Measurements from ENCODE around the gene CASK.

CASK gene

GRCh38 chrX:41667631-41668030 is 255.7 kb downstream of the CASK start:
- Histone ChIP-seq H3K4me2 (ENCODE audit: insufficient read depth, low read length) (no peak overlapping the region), H3K36me3 (ENCODE audit: insufficient read depth, low read length) (peaks cover 28% of the 10 kb centered on the region), H3K27me3 (ENCODE audit: insufficient read depth, low read length, poor library complexity) (no peaks in the 10 kb centered on the region), H4K20me1 (ENCODE audit: insufficient read depth, low read length) (no peaks in the 10 kb centered on the region), H3K79me2 (ENCODE audit: insufficient read depth, low read length) (no peaks in the 10 kb centered on the region), H3K9ac (ENCODE audit: low read depth, low read length) (no peak overlapping the region), H3K4me1 (ENCODE audit: insufficient read depth, low read length) (no peaks in the 10 kb centered on the region), H3K9me3 (ENCODE audit: insufficient read depth, low read length, severe bottlenecking) (no peaks in the 10 kb centered on the region), H2AFZ (ENCODE audit: low read depth, low read length) (no peak overlapping the region), H3K4me3 (ENCODE audit: low read depth in 1 of 2, low read length in 2 of 2) (no peak overlapping the region), H3K27ac (ENCODE audit: low read length) (no peak overlapping the region)
- no peak for DNase-seq
- no peak for ATAC-seq (ENCODE audit: insufficient read depth, low read depth)
- no peak for TF ChIP-seq CTCF (IDR thresholded peaks at IDR 0.05; ENCODE audit: borderline replicate concordance, extremely low read depth, low read length, poor library complexity, severe bottlenecking)
- no peak for TF ChIP-seq EZH2 (IDR thresholded peaks at IDR 0.05; ENCODE audit: borderline replicate concordance, low read depth, low read length, severe bottlenecking)

- no peaks in the 10 kb centered on the region for H3K27me3 ChIP-seq (ENCODE audit: insufficient read depth, low read length, poor library complexity)
- ATAC-seq (ENCODE audit: insufficient read depth, low read depth) = no peak
- no peak overlapping the region for H3K27ac ChIP-seq (ENCODE audit: low read length)
These were observed 257.1 kb downstream of the CASK start for GRCh38 chrX:41666251-41666650.

GRCh38 chrX:41665686-41666085 is 257.7 kb downstream of the CASK start:
- H2AFZ ChIP-seq (ENCODE audit: low read depth, low read length) = no peak overlapping the region
- H4K20me1 ChIP-seq (ENCODE audit: insufficient read depth, low read length) = no peaks in the 10 kb centered on the region
- ATAC-seq (ENCODE audit: insufficient read depth, low read depth) (no peak), DNase-seq (no peak)
- H3K4me2 ChIP-seq (ENCODE audit: insufficient read depth, low read length) = no peak overlapping the region
- TF ChIP-seq CTCF (IDR thresholded peaks at IDR 0.05; ENCODE audit: borderline replicate concordance, extremely low read depth, low read length, poor library complexity, severe bottlenecking) (no peak), EZH2 (IDR thresholded peaks at IDR 0.05; ENCODE audit: borderline replicate concordance, low read depth, low read length, severe bottlenecking) (no peak)
- no peaks in the 10 kb centered on the region for H3K4me1 ChIP-seq (ENCODE audit: insufficient read depth, low read length)
- H3K36me3 ChIP-seq (ENCODE audit: insufficient read depth, low read length) = peaks cover 39% of the 10 kb centered on the region
- H3K9ac ChIP-seq (ENCODE audit: low read depth, low read length) = no peak overlapping the region
- no peak overlapping the region for H3K4me3 ChIP-seq (ENCODE audit: low read depth in 1 of 2, low read length in 2 of 2)
- no peak overlapping the region for H3K27ac ChIP-seq (ENCODE audit: low read length)
- H3K9me3 ChIP-seq (ENCODE audit: insufficient read depth, low read length, severe bottlenecking) = no peaks in the 10 kb centered on the region
- H3K79me2 ChIP-seq (ENCODE audit: insufficient read depth, low read length) = no peaks in the 10 kb centered on the region
- H3K27me3 ChIP-seq (ENCODE audit: insufficient read depth, low read length, poor library complexity) = no peaks in the 10 kb centered on the region

More at GRCh38 chrX:41666251-41666650, 257.1 kb downstream of the CASK start:
- DNase-seq = no peak
- no peaks in the 10 kb centered on the region for H3K4me1 ChIP-seq (ENCODE audit: insufficient read depth, low read length)
- H3K36me3 ChIP-seq (ENCODE audit: insufficient read depth, low read length) = peaks cover 35% of the 10 kb centered on the region
- H2AFZ ChIP-seq (ENCODE audit: low read depth, low read length) = no peak overlapping the region
- no peak overlapping the region for H3K4me3 ChIP-seq (ENCODE audit: low read depth in 1 of 2, low read length in 2 of 2)
- no peaks in the 10 kb centered on the region for H3K79me2 ChIP-seq (ENCODE audit: insufficient read depth, low read length)
- no peak overlapping the region for H3K4me2 ChIP-seq (ENCODE audit: insufficient read depth, low read length)
- TF ChIP-seq CTCF (IDR thresholded peaks at IDR 0.05; ENCODE audit: borderline replicate concordance, extremely low read depth, low read length, poor library complexity, severe bottlenecking) = no peak
- TF ChIP-seq EZH2 (IDR thresholded peaks at IDR 0.05; ENCODE audit: borderline replicate concordance, low read depth, low read length, severe bottlenecking) = no peak
- H3K9ac ChIP-seq (ENCODE audit: low read depth, low read length) = no peak overlapping the region
- H4K20me1 ChIP-seq (ENCODE audit: insufficient read depth, low read length) = no peaks in the 10 kb centered on the region
- no peaks in the 10 kb centered on the region for H3K9me3 ChIP-seq (ENCODE audit: insufficient read depth, low read length, severe bottlenecking)

- TF ChIP-seq EZH2 (IDR thresholded peaks at IDR 0.05; ENCODE audit: borderline replicate concordance, low read depth, low read length, severe bottlenecking) = no peak
- no peak for TF ChIP-seq CTCF (IDR thresholded peaks at IDR 0.05; ENCODE audit: borderline replicate concordance, extremely low read depth, low read length, poor library complexity, severe bottlenecking)
These were observed 258.4 kb downstream of the CASK start for GRCh38 chrX:41664908-41665307.

More at GRCh38 chrX:41664908-41665307, 258.4 kb downstream of the CASK start:
- Histone ChIP-seq H3K4me2 (ENCODE audit: insufficient read depth, low read length) (no peak overlapping the region), H3K27ac (ENCODE audit: low read length) (no peak overlapping the region), H3K36me3 (ENCODE audit: insufficient read depth, low read length) (peaks cover 43% of the 10 kb centered on the region), H4K20me1 (ENCODE audit: insufficient read depth, low read length) (no peaks in the 10 kb centered on the region), H2AFZ (ENCODE audit: low read depth, low read length) (no peak overlapping the region), H3K79me2 (ENCODE audit: insufficient read depth, low read length) (no peaks in the 10 kb centered on the region), H3K9ac (ENCODE audit: low read depth, low read length) (no peak overlapping the region), H3K9me3 (ENCODE audit: insufficient read depth, low read length, severe bottlenecking) (no peaks in the 10 kb centered on the region), H3K27me3 (ENCODE audit: insufficient read depth, low read length, poor library complexity) (no peaks in the 10 kb centered on the region), H3K4me3 (ENCODE audit: low read depth in 1 of 2, low read length in 2 of 2) (no peak overlapping the region), H3K4me1 (ENCODE audit: insufficient read depth, low read length) (no peaks in the 10 kb centered on the region)
- no peak for ATAC-seq (ENCODE audit: insufficient read depth, low read depth)
- DNase-seq = no peak

All from DND-41 (cell line).